Measurements from ENCODE around the gene GUCY1A1.

- TF ChIP-seq, protein P1, sequence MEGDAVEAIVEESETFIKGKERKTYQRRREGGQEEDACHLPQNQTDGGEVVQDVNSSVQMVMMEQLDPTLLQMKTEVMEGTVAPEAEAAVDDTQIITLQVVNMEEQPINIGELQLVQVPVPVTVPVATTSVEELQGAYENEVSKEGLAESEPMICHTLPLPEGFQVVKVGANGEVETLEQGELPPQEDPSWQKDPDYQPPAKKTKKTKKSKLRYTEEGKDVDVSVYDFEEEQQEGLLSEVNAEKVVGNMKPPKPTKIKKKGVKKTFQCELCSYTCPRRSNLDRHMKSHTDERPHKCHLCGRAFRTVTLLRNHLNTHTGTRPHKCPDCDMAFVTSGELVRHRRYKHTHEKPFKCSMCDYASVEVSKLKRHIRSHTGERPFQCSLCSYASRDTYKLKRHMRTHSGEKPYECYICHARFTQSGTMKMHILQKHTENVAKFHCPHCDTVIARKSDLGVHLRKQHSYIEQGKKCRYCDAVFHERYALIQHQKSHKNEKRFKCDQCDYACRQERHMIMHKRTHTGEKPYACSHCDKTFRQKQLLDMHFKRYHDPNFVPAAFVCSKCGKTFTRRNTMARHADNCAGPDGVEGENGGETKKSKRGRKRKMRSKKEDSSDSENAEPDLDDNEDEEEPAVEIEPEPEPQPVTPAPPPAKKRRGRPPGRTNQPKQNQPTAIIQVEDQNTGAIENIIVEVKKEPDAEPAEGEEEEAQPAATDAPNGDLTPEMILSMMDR (IDR thresholded peaks at IDR 0.05) = no peak
- no peak for TF ChIP-seq EZH2 (IDR thresholded peaks at IDR 0.05)
These were observed 9.8 kb downstream of the GUCY1A1 start for GRCh38 chr4:155676430-155676825.
